HG02588 (cell line): ENCODE measurements around the gene TGFA.
A peak's percentile ranks its signal among the peaks of the same experiment; 100 is the strongest.

Source experiments
- ATAC-seq: cut with Tn5 transposase; IDR thresholded peaks from one replicate; pipeline ENCODE4 v1.9.1; 2021; ENCODE audit warnings: mild to moderate bottlenecking, moderate library complexity; ENCODE audit not compliant: unreplicated experiment

Gene TGFA

DNA sequence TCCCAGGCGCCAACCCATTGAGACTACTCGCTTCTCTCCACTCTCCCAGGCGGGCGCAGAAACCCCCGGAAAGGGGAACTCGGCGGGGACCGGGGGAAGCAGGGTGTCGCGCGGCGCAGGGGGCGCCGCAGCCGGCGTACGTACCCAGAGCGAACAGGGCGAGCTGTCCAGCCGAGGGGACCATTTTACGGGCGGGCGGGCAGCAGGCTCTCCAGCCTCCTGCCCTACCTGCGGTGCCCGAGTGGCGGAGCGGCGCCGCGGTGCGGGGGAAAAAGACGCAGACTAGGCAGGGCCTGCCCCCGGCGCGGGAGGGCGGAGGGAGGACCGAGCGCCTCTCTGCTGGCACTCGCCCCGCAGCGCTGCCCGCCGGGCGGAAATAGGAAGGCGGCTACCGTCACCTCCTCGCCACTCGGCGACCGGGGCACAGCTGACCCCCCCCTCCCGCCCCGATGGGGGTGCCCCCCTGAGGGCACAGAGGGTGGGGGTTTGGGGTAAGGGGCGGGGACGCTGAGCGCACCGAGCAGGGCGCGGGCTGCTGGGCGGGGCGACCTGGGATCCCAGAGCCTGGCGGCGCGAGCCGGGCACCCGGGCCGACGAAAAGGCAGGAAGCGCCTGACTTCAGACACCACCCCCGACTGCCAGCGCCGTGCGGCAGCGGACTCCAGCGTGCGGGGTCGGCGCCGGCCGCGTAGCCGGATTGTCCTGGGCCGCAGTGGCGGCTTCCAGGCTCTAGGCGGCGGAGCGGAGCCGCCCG lies at the start of gene TGFA:
TSS of gene TGFA (minus strand) at position 243 of the 754 bp plus-strand sequence. CDS start at position 184, 59 bp downstream.
- ATAC-seq, result peak; percentile 74

DNA sequence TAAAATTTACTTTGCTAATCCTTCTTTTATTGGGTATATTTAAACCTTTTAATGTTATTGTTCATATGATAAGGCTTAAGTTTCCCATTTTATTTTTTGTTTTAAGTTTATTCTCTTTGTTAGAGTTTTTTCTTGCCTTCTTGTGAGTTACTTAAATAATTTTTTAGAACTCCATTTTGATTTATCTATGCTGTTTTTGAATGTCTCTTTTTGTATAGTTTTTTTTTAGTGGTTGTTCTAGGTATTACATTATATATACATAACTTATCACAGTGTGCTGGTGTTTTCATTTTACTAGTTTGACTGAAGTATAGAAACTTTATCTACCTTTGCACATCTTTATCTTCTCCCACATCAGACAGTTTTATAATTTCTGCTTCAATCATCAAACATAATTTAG lies 49.4 kb upstream of the TGFA start:
- no peak for ATAC-seq

DNA sequence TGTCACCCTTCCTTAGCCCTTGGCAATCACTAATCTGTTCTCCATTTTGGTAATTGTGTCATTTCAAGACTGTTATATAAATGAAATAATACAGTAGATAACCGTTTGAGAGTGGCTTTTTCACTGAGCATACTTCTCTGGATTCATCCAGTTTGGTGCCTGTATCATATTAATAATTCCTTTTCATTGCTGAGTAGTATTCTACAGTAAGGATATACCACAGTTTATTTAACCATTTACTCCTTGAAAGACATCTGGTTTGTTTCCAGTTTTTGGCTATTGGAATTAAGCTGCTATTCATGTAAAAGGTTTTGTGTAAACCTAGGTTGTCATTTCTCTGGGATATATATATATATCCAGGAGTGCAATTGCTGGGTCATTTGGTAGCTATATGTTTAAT lies 44.6 kb upstream of the TGFA start:
- no peak for ATAC-seq

DNA sequence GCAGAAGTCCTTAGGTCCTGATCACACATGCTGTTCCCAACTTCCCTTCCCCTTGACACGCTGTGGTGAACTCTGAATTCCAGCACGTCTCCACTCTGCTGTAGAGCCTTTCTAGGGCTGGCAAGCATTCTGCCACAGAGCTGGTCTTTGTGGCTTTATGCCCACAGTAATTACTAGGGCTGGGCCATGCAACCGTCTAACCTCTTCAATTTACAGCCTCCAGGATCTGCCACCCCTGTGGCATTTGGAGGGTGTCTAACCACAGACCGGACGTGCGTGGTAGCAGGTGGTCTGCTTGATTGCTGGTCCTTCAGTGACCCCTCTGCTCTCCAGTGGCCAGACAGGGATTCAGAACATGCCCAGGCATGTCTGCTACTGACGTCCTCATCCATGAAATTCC lies 43.1 kb upstream of the TGFA start:
- no peak for ATAC-seq

DNA sequence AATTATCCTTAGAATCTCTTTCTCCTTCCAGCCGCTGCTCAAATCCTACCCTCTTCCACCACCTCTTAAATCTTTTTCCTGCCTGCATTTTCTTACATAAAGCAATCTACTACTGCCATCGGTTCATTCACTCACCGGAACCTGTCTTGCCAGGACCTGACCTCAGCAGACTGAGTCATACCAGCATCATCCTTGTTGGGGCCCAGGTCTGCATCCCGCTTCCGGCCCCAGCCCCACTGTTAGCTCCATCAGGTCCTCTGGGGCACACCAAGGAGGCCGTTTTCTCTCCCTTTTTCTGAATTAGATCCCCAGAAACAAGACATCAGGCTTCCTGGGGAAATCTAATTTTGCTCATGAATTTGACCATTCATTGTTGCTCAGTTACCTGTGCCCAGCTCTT lies 42.7 kb upstream of the TGFA start:
- no peak for ATAC-seq

DNA sequence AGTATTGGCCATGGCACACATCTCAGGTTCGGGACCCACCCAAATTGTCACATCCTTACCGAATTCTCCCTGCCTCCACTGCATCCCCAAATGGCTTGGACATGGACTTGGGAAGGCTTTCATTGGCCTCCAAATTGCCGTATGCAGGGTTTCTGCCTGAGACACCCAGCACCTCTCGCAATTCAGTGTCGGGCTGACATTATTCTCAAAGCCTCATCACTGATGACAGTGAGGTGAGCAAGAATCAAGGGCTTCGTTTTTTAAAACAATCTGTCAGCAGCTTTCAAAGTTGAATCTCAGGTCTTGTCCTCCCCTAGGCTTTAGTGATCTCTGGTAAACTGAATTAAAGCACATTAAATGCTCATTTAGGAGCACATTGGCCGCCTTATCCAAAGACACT lies 29.5 kb upstream of the TGFA start:
- no peak for ATAC-seq

DNA sequence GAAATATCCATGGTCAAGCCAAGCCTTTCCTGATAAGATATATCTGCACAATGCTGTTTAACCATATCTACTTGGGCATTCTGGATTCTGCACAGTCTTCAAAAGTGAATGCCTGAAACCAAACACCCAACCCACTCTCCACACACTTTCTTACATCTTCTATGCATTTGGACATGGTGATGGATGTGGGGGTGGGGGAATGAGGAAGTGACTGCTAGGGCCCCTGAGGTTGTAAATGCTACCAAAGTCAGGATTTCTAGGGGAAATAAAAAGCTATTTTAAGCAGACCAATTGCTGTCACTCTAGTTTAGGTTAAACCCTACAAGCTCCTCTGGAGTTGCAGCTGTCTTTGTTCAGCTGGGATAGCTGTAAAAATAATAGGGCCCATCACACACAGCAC lies 26.7 kb upstream of the TGFA start:
- no peak for ATAC-seq

DNA sequence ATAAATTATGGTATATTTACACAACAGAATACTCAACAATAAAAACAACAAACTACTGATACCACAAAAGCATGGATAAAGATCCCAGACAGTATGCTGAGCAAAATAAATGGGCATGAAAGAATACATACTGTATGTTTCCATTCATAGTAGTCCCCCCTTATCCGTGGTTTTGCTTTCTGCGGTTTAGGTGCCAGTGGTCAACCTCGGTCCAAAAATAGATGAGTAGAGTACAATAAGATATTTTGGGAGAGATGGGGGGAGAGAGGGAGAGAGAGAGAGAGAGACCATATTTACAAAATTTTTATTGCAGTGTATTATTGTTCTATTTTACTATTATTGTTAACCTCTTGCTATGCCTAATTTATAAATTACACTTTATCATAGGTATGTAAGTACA lies 21.0 kb upstream of the TGFA start:
- ATAC-seq, result no peak

DNA sequence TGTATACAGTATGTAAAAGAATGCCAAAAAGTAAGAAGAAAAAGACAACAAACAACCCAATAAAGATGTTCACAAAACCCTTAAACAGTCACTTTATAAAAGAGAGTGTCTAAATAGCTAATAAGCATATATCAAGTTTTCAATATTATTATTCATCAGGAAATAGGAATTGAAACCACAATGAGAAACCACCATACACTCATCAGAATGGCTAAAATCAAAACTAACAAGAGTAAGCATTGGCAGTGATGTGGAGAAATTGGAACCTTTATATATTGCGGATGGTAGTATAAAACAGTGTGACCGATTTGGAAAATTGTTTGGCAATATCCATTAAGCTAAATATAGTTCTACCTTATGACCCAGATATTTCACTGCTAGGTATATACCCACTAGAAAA lies 20.5 kb upstream of the TGFA start:
- ATAC-seq, result no peak

DNA sequence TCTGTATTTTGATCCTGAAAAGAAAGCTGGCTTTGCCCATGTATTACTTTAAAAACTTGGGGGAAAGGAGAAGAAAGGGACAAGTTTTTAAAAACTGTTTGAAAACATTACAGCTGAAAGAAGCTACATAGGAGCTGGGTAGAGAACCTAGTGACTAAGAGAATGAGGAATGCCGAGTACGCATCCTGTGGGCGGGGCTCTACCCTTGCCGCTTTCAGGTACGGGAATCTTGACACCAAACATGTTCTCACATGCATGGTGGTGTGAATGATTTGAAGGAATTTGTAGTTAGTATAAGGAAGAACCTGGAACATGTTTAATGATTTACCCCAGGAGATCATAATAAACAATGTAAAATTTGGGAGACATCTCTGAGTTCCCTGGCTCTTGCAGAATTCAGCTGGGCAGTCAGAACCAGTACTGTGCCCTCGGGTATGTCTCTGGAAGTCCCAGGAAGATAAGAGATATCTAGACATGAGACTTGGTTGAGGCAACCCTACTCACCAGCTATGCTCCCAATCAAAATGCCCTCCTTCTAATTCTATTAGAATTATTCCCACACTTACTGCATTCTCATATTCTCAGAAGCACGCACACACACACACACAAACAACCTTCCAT lies 16.5 kb upstream of the TGFA start:
- no peak for ATAC-seq

DNA sequence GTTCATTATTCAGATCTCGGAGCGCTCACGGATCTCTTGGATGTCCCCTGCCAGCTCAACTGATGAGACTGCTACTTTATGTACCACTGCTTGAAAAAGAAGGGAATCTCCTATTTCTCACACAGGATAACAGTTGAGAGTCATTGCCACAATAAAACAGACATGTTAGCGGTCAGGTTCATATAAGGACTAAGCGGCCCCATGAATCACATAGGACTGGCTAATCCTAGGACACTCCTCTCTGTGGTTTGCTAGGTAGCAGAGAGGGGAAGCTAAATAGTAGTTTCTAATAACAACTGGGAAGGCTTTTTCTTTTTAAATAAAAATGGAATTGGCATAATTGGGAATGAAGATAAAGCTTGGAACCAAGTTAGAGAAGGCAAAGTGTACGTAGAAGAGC lies 15.9 kb upstream of the TGFA start:
- ATAC-seq, result no peak

DNA sequence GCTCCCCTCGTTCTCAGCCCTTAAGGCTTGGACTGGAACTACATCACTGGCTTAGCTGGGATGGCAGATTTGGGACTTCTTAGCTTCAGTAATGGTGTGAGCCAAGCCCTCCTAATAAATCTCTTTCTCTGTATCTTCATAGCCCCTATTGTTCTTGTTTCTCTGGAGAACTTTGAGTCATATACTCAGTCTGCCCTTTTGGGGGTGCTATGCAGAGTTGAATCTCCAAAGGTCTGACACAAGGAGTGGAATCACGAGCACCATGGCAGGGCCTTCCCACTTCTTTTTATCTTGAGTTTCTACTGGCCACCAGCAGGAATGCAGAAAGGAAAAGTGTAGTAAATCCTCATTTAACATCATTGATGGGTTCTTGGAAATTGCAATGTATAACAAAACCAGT lies 13.3 kb upstream of the TGFA start:
- ATAC-seq, result no peak

DNA sequence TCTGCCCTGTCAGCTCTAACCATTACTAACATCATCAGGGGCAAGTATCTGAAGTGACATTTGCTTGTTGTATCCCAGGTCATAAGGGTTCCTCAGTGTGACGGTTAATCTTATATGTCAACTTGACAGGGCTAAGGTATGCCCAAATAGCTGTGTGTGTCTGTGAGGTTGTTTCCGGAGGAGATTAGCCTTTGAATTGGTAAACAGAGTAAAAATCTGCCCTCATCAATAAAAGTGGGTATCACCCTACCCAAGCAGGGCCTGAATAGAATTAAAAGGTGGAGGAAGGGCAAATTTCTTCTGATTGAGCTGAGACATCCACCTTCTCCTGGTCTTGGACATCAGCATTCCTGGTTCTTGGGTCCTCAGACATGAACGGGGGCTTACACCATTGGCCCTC lies 12.8 kb upstream of the TGFA start:
- no peak for ATAC-seq

DNA sequence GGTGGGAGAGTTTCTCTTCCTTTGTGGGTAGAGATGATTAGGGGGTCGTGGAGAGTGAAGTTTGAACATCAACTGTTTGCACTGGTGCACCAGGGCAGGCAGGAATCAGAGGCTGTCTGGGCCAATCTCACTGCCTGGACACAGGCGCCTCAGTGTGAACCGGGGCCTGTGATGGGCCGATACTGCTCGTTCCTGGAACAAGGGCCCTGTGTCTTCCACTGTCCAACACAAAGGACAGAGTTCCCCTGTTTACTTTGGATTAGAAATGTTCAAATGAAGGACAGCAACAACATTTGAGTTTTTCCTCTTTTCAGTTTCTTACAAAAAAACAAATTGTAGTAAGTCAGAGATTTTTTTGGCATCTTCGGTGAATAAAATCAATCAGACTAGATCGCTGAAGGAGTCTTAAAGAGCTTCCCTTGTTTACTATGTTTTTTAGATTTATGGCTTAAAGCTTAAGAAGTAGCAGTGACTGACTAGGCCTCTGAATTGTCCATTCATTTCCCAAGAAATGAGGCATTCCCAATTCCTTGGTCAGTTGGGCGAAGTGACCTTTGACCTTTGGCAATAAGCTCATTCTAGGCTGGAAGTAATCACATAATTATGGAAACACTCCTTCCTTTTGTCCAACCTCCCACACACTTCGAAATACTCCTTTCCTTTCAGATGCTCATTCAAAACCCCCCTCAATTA lies 11.6 kb upstream of the TGFA start:
- ATAC-seq, result no peak

DNA sequence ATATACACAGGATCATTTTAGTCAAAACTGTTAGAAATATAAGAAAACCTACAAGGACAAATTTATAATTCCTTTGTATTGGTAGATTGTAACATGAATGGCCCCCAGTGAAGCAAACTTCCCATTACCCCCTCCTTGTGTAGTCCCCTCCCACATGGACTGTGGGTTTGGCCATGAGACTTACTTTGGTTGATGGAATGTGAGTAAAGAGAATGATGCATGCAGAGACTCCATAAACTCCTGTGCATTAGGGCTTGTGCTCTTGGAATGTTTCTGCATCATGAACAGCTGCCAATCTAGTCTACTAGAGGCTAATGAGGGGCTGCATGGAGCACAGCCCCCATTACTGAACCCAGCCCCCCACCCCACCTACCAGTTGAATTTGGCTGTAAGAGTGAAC lies 8.3 kb upstream of the TGFA start:
- ATAC-seq, result no peak

DNA sequence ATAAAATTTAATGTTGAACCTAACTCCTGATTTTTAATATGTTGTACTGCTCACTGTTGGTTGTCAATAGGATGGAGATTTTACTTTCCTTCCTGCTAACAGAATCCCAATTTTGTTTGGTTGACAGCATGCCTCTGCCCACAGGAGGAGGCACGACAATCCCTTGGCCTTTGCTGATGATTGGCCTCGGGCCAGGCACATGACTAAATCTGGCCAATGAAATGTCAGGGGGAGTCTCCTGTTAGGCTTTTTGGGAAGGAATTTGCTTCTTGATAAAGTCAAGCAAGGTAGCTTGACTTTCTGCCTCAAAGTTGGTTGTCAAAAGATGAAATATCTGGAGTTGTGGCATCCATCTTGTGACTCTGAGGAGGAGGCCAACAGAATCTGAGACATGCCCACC lies 6.8 kb upstream of the TGFA start:
- no peak for ATAC-seq

DNA sequence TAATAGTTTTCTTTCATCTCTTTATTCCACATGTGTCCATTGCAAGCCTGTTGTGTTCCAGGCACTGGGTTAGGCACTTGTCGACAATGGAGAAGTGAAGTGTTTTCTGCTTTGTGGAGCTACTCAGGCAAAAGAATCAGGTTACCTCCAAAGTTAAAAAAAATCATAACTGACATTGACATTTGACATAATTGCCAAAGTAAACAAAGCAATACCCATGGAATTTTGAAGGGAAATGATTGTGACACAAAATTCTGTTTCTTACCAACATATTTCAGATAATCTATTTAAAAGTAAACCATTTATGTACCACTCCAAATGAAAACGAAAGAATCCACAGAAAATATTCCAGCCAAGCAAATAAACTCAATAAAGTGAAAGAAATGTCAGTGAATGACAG lies 6.4 kb upstream of the TGFA start:
- ATAC-seq, result no peak

DNA sequence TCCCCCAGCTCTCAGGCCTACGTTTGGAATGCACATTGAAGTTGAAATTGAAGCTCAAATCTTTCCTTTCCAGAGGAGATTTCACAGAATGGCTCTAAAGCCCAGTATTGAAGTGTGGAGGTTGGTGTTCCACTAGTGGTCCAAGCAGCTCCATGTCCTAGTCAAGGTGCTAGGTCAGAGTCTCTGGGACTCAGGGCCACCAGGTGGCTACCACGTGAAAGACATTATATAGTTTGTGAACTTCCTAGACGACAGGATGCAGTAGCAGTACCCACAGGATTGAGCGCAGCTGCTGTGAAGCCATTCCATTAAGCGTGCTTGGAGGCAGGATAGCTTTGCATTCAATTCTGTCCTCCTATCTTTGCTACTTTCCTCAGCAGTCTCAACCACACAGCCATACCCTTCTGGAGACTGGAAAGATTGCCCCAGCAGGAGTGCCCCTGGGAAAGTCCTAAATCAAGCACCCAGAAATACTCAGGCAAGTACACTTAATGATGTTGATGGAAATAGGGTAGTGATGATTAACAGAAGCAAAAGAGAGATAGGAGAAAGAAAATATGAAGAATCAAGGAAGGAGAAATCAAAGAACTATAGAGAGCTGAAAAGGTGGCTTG lies 4.7 kb upstream of the TGFA start:
- ATAC-seq, result no peak

DNA sequence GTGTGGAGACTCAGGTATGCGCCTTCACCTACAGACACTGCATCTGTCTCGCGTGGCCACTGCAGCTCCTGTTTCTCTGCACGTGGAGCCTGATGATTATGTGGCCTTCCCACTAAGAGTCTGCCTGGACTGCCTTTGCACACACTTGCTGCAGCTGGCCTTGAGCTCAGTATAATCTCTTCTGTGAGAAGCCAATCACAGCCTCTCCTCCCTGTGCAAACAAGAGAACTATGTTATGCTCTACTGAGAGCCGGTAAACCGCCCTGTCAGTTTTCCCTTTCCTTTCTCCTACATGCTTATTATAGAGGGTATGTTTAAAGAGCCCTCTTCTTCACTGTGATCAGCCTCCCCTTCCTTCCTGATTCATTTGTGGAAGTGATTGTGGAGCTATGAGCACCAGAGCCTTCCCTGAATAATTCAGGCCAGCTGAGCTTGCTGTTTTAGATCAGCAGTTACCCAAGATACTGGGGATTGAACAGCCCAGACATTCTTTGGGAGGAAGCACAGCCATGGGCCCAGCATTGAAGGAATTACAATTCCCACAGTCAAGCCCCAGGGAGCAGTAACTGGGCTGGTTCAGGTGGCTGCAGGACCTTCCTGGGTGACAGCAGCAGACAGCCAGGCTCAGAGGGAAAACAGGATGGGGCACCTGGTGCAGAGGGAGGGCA lies 3.7 kb upstream of the TGFA start:
- no peak for ATAC-seq

DNA sequence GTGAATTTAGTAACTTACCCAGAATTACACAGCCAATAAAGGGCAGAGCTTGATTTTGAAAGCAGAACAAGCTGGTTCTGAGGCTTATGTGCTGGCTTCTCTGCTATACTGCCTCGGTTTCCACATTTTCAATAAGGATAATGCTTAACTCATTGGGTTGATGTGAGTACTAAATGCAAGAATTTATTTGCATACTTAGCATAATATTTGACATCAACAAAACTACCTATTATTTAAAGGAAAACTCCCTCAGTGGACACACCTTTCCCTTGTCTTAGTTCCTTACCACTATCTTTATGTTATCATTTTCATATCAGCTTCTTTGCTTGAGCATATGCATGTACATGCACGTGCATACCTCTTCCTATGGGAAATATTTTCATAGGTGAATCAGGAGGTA lies 3.0 kb upstream of the TGFA start:
- no peak for ATAC-seq

DNA sequence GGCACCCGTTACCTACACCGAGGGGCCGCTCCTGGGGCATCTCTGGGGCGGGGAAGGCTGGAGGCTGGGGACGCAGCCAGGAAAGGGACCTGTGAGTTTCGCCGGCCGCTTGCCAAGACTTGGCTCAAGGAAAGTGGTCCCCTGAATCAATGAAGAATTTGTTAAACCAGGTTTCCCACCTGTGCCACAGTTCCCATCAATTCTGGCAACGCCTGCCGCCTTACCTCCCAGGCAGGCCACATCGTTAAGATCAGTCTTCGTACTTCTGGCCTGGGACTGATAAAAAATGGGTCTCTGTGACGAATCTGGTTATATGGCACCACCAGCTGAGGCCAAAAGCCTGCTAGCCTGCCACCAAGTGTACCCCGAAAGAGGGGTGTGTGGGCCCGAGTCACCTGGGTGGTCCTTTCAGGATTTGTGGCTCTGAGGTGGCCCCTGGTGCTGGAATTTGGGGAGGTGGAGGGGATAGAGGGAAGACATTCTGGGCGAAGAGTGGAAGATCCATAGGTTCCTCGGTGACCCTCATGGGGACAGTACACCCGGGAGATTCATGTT lies 789 bp upstream of the TGFA start:
- ATAC-seq, result no peak
